ENCODE results near the gene CANT1.

DNA sequence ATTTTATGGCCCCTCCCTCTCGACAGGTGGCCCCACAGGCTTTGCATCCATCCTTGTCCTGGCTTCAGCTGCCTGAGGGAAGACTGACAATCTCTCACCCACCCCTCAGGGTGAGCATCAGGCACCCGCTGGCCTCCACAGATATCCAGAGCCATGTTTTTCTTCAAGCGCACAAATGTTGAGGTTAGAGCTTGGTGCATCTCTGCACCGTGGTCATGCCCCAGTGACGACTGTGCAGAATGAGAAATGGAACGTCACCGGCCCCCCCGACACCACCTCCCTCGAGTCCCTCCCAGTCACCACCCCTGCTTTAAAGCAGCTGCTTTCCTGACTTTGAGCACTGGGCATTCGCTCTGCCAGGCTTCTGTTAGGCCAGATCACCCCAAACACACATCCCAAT, 64.6 kb downstream of the CANT1 start:
- TF ChIP-seq, protein P1, sequence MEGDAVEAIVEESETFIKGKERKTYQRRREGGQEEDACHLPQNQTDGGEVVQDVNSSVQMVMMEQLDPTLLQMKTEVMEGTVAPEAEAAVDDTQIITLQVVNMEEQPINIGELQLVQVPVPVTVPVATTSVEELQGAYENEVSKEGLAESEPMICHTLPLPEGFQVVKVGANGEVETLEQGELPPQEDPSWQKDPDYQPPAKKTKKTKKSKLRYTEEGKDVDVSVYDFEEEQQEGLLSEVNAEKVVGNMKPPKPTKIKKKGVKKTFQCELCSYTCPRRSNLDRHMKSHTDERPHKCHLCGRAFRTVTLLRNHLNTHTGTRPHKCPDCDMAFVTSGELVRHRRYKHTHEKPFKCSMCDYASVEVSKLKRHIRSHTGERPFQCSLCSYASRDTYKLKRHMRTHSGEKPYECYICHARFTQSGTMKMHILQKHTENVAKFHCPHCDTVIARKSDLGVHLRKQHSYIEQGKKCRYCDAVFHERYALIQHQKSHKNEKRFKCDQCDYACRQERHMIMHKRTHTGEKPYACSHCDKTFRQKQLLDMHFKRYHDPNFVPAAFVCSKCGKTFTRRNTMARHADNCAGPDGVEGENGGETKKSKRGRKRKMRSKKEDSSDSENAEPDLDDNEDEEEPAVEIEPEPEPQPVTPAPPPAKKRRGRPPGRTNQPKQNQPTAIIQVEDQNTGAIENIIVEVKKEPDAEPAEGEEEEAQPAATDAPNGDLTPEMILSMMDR (IDR thresholded peaks at IDR 0.05), result no peak
- no peak for TF ChIP-seq POLR2A (IDR thresholded peaks at IDR 0.05)
